ENCODE data around the gene ZFP36. TPM values are rescaled to one million over a fixed set of nuclear protein-coding genes. Genes with fewer than 3 reads are reported as not detected.
A peak's percentile ranks its signal among the peaks of the same experiment; 100 is the strongest.

The ZFP36 gene
- total RNA-seq, 1 donor from 2014 or later, result 111 TPM

GRCh38 chr19:39413911-39414608, 7.4 kb downstream of the ZFP36 start:
- no peak for DNase-seq (ENCODE audit: low spot score in 2 of 2, unreplicated experiment in 2 of 2)
- no peaks in the 10 kb centered on the region for H3K9me3 Mint-ChIP-seq
- peaks cover 34% of the 10 kb centered on the region for H3K4me1 Mint-ChIP-seq
- H3K27me3 Mint-ChIP-seq (ENCODE audit: low read depth), result peaks cover 1% of the 10 kb centered on the region
- TF ChIP-seq CTCF (IDR thresholded peaks at IDR 0.05; ENCODE audit: unreplicated experiment), result no peak
- peak overlapping the region; percentile 94 for H3K4me3 Mint-ChIP-seq
- peaks cover 6% of the 10 kb centered on the region for H3K36me3 Mint-ChIP-seq
- peak overlapping the region; percentile 98 for H3K27ac Mint-ChIP-seq

GRCh38 chr19:39415111-39416046, 8.7 kb downstream of the ZFP36 start:
- TF ChIP-seq CTCF (IDR thresholded peaks at IDR 0.05; ENCODE audit: unreplicated experiment), result no peak
- H3K27ac Mint-ChIP-seq, result peak overlapping the region; percentile 98
- H3K36me3 Mint-ChIP-seq, result peaks cover 10% of the 10 kb centered on the region
- DNase-seq (ENCODE audit: low spot score in 2 of 2, unreplicated experiment in 2 of 2), result no peak
- H3K4me1 Mint-ChIP-seq, result peaks cover 31% of the 10 kb centered on the region
- H3K4me3 Mint-ChIP-seq, result peak overlapping the region; percentile 94
- no peaks in the 10 kb centered on the region for H3K9me3 Mint-ChIP-seq
- peaks cover 1% of the 10 kb centered on the region for H3K27me3 Mint-ChIP-seq (ENCODE audit: low read depth)

GRCh38 chr19:39416152-39417120, 9.8 kb downstream of the ZFP36 start:
- peaks cover 1% of the 10 kb centered on the region for H3K27me3 Mint-ChIP-seq (ENCODE audit: low read depth)
- H3K4me1 Mint-ChIP-seq, result peaks cover 21% of the 10 kb centered on the region
- H3K27ac Mint-ChIP-seq, result no peak overlapping the region
- H3K4me3 Mint-ChIP-seq, result no peak overlapping the region
- peaks cover 13% of the 10 kb centered on the region for H3K36me3 Mint-ChIP-seq
- no peaks in the 10 kb centered on the region for H3K9me3 Mint-ChIP-seq
- TF ChIP-seq CTCF (IDR thresholded peaks at IDR 0.05; ENCODE audit: unreplicated experiment), result no peak
- no peak for DNase-seq (ENCODE audit: low spot score in 2 of 2, unreplicated experiment in 2 of 2)

- no peaks in the 10 kb centered on the region for H3K27me3 Mint-ChIP-seq (ENCODE audit: low read depth)
- no peaks in the 10 kb centered on the region for H3K9me3 Mint-ChIP-seq
- peaks cover 18% of the 10 kb centered on the region for H3K4me1 Mint-ChIP-seq
- DNase-seq (ENCODE audit: low spot score in 2 of 2, unreplicated experiment in 2 of 2), result no peak
- no peak for TF ChIP-seq CTCF (IDR thresholded peaks at IDR 0.05; ENCODE audit: unreplicated experiment)
- H3K27ac Mint-ChIP-seq, result peak overlapping the region; percentile 76
- peaks cover 13% of the 10 kb centered on the region for H3K36me3 Mint-ChIP-seq
- no peak overlapping the region for H3K4me3 Mint-ChIP-seq
These were observed 11.0 kb downstream of the ZFP36 start for GRCh38 chr19:39417463-39418181.
